Stimulated activated CD8-positive, alpha-beta memory T cell treated with anti-CD3 and anti-CD28 coated beads, Interleukin-15, amount 100 ng/mL, for 1 hour (primary cell): ENCODE data around the gene WDPCP.
"Not testable (repeated sequence)": the region's sequence is repeated elsewhere in the genome, so short reads cannot be mapped to it uniquely, and the experiment has no call there.

Experiments used
- DNase-seq: peaks from one replicate; pipeline ENCODE4 v3.0.0-alpha.2; 2020; ENCODE audit warnings: low read depth

The WDPCP gene, protein sequence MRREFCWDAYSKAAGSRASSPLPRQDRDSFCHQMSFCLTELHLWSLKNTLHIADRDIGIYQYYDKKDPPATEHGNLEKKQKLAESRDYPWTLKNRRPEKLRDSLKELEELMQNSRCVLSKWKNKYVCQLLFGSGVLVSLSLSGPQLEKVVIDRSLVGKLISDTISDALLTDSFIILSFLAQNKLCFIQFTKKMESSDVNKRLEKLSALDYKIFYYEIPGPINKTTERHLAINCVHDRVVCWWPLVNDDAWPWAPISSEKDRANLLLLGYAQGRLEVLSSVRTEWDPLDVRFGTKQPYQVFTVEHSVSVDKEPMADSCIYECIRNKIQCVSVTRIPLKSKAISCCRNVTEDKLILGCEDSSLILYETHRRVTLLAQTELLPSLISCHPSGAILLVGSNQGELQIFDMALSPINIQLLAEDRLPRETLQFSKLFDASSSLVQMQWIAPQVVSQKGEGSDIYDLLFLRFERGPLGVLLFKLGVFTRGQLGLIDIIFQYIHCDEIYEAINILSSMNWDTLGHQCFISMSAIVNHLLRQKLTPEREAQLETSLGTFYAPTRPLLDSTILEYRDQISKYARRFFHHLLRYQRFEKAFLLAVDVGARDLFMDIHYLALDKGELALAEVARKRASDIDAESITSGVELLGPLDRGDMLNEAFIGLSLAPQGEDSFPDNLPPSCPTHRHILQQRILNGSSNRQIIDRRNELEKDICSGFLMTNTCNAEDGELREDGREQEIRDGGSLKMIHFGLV

DNA sequence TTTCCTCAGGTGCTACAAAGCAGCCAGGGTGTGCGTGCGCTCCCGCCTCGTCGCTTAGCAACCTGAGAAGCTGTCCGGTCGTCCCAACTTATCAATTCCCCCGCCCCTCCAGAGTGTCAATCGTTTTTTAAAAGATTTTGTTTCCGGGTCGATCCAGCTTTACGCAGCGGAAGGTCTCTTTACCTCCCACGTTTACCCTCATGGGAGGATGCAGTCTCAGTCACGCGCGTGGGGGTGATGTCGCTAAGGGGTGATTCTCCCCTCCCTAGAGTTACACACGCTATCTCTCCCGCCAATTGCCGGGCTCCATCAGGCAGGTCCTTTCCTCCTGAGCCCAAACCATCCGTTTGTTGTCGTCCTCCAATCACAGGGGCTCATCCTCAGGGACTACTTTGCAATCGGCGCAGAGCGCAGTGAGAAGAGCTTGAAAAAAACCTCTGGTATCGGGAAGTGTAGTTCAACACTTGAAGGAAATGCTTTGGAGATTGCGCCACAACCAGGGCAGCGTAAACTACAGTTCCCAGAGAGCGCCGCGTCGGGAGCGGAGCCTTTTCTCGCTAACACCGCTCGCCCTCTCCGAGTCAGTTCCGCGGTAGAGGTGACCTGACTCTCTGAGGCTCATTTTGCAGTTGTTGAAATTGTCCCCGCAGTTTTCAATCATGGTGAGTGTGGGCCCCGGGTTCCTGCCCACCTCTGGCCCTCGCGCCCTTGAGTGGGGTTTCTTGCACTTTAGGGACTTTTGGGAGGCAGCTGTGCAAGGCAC is at the start of gene WDPCP, which contains the start of gene MDH1:
WDPCP (minus strand) TSS at position 93 of the 763 bp plus-strand sequence. CDS start 206 bp downstream, outside the sequence.
MDH1 (plus strand) TSS at position 579 of the 763 bp plus-strand sequence; CDS start at position 660, 81 bp downstream.
- DNase-seq: peak; percentile 83

GRCh38 chr2:63632382-63632781 is 44.1 kb upstream of the WDPCP start:
- DNase-seq: no peak

- DNase-seq: no peak
Observed at GRCh38 chr2:63631501-63631900, 43.2 kb upstream of the WDPCP start.

DNA sequence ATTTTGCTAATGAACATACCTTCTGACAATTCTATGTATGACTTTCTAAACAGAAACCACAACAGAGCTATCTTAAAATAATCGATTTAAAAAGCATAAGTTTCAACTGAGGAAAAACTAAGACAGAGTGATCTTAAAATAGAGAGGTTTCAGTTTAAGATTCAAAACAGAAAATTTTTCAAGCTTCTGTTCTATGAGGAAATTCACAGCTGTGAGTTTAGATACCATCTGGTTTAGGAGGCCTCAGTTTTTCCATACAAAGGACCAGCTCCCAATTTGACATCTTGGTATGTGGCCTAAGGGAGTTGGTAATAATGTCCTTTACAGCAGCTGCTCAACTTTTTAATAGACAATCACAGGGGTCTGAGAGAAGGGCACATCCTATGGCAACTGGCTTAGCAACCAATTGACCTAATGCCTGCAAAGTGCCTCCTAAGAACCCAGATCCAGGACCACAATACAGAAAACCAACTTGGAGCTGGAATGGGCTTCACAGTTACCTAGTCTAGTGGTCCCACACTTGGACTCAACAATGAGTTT is 40.2 kb upstream of the WDPCP start:
- DNase-seq: no peak

- DNase-seq: no peak
Observed at GRCh38 chr2:63627866-63628265, 39.6 kb upstream of the WDPCP start.

DNA sequence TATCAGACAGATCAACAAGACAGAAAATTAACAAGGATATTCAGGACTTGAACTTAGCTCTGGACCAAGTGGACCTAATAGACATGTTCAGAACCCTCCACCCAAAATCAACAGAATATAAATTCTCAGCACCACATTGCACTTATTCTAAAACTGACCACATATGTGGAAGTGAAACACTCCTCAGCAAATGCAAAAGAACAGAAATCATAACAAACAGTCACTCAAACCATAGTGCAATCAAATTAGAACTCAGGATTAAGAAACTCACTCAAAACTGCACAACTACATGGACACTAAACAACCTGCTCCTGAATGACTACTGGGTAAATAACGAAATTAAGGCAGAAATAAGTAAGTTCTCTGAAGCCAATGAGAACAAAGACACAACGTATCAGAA is 35.5 kb upstream of the WDPCP start:
- DNase-seq: not testable (repeated sequence)

- DNase-seq: no peak
Observed at GRCh38 chr2:63622751-63623150, 34.5 kb upstream of the WDPCP start.

- DNase-seq: no peak
Observed at GRCh38 chr2:63619328-63619727, 31.1 kb upstream of the WDPCP start.

DNA sequence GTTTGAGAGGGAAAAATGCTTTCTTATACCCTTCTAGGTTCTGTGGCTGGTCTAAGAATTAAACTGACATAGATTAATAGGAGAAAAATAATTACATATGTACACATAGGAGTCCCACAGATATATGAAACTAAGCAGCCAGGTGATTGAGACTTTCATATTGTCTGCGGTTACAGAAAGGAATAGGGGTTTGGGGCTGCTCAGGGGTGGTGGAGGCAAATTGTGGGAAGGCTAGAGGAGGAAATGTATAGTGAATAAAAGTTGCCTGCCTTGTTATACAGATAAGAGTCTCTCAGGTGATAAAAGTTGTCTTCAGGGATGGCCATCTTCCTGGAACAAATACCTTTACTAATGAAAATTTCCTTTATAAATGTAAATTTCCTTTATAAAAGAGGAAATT is 29.1 kb upstream of the WDPCP start:
- DNase-seq: no peak

DNA sequence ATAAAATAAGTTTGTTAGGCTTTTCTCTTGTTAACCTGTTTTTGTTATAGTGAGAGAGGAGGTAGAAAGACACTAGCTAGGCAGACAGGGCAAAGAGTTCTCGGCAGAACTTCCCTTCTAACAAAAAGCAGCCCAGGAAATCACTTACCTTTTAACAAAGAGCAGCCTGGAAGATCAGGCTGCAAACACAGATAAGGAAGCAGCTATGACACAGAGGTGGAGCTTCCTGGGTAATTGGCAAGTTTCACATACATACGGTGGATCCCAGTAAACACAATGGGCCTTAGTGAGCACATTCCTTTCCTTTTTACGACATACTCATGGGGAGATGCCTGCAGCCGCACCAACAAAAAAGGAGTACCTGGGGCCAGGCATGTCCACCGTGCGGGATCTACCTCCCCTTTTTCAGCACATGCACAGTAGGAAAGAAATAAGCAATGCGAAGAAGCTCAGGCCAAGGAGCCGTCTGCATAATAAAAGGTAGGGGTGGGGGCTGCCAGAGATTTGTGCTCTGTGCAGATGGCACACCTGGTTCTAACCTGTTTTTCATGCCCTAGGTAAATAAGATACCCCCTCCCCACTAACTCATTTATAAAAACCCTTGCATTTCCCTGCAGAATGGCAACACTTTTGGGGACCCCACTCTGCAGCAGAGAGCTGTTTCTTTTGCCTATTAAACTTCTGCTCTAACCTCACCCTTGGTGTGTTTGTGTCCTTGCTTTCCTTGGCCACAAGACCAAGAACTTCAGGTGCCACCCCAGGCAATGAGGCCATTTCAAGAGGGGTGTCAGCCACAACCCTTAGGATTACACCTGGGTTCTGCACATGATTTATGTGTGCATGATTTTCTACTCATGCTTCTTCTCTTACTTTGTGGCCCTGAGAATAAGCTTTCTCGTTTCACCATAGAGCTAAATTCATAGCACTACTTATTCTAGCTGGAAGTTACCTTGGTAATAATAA is 27.0 kb upstream of the WDPCP start:
- no peak for DNase-seq

DNA sequence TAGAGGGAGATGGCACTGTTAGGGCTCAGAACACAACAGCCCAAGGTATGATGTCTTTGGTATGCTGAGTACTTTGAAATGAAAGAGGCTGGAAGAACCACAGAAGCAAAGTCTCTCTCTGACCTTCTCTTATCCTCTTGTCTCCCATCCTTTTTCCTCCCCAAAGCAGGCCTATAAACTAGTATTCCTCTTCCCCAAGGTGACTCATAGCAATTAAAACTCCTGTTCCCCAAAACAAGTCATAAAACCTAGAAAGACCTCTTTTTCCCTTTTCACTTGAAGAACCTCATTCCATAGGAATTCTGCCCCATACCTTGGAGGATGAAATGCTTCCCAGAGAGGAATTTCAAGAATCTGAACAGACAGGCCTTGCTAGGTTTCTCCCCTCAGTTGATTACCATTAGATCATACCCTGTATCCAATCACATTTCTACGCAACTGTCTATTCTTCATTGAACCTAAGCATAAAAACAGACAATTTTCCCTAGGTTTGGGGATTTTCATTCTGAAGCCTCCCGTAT is 26.2 kb upstream of the WDPCP start:
- DNase-seq: no peak

DNA sequence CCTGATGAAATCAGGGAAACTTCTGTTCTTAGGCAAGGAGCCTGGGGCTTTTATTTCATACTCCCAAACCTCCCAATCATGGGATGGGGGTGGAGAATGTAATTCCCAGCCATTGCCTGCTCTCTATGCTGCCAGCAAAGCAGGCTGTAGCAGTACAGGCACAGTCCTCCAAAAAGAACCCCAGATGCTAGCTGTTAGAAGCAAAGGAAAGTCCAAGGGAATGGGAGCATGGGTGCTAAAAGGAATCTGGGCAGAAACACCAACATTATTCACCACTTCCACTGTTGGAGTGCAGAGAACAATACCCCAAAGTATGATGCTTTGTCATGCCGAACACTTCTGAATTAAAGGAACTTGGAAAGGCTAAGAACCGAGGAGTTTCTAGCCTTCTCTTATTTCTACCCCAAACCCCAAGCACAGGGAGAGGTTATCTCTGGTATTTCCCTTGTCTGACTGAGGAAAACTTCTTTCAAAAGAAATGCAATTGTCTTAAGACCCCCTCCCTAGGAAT is 25.2 kb upstream of the WDPCP start:
- DNase-seq: no peak

DNA sequence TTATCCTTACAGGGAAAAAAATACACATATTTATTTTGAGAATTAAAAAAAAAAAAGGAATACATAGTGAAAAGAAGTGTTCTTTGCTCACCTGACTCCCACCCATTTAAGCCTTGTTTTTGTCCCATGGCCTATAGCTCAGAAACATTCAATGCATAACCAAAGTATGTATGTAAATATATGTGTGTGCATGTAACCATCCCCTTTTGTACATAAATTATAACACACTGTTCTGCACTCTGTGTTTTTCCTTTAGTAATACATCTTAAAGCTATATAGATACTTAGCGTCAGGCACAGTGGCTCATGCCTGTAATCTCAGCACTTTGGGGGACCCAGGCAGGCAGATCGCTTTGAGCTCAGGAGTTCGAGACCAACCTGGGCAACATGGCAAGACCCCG is 22.2 kb upstream of the WDPCP start:
- DNase-seq: no peak

GRCh38 chr2:63608865-63609264 is 20.6 kb upstream of the WDPCP start:
- DNase-seq: not testable (repeated sequence)

DNA sequence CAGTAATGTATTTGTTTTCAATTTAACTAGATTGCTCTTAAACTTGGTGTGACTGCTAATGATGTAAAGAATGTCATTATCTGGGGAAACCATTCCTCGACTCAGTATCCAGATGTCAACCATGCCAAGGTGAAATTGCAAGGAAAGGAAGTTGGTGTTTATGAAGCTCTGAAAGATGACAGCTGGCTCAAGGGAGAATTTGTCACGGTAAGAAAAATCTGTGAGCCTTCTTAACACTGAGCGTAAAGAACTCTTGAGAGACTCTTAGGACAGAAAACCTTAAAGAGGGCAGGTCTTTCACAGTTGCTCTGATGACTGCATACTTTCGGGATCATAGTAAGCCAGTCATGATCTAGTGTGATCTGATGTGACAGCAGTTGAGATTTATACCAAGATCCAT is 16.4 kb upstream of the WDPCP start:
- DNase-seq: no peak

DNA sequence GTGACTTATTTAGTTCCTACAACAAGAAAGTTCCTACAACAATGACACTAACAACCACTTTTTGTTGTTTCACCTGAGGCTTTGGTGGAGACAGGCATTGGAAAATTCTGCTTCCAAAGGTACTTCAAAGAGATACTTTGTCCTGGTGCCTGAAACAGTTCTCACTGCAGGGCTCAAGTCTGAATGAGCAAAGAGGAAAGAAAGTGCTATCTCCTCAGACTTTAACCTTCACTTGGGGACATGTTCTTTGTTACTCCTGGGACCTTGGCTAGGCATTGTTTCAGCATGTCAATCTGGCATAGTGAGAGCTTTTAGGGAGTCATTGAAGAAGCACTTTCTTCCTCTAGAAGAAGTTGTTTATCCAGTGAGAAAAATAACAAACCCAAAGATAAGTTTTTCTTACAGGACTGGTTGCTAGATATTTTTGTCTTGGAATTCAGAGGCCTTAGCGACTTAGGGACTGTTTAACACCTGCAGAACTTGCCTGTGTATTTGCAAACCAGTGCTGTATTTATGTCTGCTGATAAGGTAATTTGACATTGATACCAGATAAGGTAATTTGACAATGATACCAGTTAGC is 12.7 kb upstream of the WDPCP start:
- DNase-seq: no peak

DNA sequence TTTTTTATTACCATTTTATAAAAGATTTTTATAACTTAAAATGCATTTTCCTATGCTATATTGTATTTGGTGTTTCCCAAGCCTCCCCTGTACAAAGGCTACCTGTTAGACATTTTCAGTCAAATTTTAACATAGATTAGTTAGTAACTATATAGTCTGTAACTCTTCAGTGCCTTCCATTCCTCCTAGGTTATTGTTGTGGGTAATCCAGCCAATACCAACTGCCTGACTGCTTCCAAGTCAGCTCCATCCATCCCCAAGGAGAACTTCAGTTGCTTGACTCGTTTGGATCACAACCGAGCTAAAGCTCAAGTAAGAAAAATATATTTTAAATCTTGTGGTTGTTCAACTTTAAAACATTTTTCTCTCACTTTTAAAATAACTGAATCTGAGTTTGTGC is 10.7 kb upstream of the WDPCP start:
- DNase-seq: no peak

GRCh38 chr2:63596401-63596883 is 8.2 kb upstream of the WDPCP start:
- no peak for DNase-seq

- no peak for DNase-seq
Observed at GRCh38 chr2:63594660-63595059, 6.4 kb upstream of the WDPCP start.

- DNase-seq: no peak
Observed at GRCh38 chr2:63591566-63592175, 3.4 kb upstream of the WDPCP start.
